ENCODE data around the gene MAP4K3.

MAP4K3 gene

DNA sequence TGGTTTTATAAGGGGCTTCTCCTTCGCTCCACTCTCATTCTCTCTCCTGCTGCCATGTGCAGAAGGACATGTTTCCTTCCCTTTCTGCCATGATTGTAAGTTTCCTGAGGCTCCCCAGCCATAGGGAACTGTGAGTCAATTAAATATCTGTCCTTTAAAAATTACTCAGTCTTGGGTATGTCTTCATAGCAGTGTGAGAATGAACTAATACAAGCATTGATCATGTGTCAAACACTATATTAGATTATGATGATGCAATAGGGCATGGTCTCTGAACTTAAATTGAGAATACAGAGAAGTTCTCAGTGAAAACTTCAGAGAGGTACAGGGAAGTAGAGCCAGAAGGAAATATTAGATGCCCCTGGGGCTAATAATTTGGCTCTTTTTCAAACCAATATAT, 5.9 kb upstream of the MAP4K3 start:
- DNase-seq: no peak

DNA sequence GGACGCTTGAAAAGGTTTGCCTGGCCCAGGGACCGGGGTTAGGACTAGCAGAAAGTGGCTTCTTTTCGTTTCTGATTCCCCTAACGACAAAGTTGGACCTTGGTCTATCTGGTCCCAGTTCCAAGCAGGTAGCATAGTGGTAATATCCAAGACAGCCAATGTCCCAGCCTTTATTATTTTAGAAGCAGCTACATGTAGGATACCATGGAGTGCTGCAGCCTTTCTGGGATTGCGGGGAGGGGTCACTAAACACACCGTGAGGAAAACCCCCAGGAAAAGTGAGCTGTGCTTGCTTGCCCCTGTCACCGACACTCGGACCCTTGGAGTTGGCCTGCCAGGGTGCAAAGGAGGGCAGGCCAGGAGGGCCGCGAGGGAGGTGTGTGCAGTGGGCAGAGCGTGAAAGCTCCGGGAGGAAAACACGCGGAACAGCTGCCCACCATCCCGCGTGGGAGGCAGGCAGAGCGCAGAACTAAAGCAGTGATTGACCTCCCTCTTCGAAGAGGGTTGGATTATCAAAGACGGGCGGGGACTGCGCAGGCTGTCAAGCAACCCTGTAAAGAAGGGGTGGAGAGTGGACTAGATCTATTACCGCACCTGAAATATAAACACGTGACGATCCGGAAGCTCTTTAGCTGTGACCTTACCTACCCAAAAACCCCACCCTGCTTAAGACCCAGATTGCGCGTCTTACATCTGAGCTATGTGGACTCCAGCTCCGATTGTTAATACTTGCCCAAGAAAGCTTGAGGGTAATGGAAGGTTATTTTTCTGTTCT, 624 bp upstream of the MAP4K3 start:
- no peak for DNase-seq

- peak; percentile 44 for DNase-seq
Measured at GRCh38 chr2:39435741-39436591, 1.1 kb downstream of the MAP4K3 start.

DNA sequence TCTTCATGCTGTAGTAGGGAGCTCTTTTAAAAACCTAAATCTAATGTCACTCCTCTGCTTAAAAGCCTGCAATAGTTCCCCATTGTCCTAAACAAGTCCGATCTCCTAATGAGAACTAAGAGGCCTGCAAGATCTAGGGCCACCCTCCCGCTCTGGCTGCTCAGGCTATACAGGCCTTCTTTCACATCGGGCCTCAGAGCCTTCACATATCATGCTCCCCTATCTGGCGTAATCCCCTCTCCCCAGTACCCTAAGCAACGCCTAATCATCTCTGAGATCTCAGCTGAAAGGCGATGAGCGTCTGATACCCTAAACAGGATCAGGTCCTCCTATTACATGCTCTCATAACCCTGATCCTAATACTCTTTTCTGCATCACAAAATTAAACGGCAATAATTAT, 1.9 kb downstream of the MAP4K3 start:
- DNase-seq: no peak

DNA sequence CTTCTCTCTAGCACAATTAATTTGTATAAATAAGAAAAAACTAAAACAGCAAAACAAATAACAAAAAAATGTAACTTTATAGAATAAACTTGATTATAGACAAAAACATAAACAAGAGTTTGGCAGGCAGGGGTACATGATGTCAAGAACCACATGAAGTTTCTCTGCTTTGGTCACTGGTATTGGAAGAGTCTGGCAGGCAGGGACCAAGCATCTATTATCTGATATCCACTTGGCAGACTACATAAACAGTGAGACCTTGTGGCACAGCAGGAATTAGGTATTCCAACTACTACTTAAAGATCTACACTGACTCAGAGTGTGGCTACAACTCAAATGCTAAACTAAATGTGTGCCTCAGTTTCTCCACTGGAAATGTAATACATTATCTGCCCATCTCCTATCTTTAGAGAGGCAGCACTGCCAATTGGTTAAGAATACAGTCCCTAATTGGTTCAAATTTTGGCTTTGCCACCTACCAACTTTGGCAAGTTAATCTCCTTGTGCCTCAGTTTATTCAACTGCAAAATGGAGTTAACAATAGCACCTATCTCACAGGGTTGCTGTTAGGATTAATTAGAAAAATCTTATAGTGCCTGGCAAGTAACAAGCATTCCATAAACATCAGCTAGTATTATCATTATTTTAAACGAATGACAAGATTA, 2.7 kb downstream of the MAP4K3 start:
- DNase-seq: no peak

DNA sequence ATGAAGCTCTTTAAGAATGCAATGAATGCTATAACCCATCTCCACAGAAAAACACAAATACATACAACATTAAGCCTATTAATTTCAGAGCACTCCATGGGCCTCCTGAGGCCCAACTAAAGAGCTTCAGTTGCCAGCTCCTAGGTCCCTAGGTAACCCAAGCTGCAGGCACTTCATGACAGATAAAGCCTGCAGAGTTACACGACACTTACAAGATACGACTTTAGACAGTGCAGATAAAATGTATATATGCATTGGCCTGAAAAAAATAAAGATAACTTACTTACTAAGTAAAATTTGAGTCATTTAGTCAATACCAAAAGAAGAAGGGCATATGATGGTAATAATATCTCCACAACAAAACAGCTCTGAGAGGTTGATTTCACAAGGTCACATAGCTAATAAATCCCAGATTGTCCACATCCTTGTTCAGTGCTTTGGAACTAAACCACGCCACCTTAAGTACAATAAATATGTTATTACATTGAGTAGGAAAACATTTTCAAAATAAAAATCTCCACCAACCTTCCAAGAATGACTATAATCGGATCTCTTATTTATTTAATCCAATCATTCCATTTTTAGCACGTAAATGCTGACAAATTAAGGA, 3.4 kb downstream of the MAP4K3 start:
- peak; percentile 35 for DNase-seq

DNA sequence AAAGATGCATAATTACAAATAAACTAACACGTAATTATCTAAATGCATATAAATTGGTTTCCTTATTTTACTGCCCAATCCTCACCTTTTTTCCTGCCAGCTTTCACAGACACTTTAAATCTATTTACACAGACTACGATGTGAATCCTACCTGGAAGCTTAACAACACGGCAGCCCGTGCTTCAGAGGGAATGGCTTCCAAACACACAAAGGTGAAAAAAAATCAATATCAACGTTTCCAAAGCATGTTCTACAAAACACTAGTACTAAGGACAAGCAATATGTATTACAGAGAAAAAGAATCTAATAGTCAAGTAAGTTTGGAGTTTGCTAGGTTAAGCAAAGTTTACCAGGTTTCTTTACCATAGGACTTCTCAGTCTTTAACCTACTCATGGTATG, 4.4 kb downstream of the MAP4K3 start:
- DNase-seq: no peak

DNA sequence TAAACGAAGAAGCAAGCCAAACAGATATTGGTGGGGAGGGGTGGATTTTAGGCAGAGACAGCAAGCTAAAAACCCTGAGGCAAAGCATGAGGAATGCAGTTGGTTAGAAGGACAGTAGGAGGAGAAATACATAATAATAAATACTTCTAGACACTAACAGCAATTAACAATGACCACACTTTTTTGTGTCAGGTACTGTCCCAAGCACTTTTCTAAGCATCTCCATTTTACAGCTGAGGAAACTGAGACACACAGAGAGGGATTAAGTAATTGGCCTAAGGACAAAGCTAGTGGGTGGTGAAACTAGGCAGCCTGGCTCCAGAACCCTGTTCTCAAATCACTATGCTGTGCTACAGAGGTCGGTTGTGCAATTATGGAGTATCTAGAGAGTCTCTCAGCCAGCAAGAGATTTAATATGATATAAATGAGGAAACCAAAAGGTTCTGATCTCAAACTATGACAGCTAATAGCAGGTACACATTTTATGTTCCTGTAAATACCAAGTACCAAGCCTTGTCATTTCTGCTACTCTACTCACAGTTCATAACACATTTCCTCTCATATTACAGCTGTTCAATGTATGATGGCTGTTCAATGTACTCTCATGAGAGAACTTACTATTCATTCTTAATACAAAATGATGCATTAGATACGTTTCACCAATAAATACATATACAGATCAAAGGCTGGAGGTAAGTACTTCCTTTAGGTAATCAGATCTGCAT, 5.3 kb downstream of the MAP4K3 start:
- no peak for DNase-seq

DNA sequence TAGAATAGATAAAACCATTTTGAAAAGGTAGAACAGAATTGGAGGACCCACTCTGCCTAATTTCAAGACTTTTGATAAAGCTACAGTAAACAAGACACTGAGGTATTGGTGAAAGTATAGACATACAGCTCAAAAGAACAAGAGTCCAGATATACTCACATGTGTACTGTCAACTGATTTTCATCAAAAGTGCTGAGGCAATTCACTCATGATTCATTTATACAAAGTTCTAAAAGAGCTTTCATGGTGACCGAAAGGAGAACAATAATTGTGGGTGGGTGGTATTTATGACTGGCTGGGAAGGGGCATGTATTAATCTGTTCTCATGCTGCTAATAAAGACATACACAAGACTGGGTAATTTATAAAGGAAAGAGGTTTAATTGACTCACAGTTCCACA, 7.3 kb downstream of the MAP4K3 start:
- DNase-seq: no peak

DNA sequence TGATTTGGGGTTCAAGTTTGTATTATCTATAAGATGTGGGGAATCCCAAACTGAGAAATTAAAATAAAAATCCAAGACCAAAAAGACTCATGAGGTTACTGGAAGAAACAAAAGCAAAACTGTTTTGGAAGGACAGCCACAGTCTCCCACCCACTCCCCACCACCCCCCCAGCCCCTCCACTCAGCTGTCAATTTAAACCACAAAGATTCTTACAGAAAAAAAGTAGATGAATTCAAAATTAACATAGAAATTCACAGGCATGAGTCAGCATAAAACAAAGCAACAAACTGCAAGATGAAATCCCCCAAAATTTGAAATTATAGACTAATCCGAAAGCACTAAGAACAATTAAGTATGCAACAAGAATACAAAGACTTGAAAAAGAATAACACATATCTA, 12.1 kb downstream of the MAP4K3 start:
- DNase-seq: no peak

GRCh38 chr2:39422700-39423099, 14.4 kb downstream of the MAP4K3 start:
- DNase-seq: no peak

DNA sequence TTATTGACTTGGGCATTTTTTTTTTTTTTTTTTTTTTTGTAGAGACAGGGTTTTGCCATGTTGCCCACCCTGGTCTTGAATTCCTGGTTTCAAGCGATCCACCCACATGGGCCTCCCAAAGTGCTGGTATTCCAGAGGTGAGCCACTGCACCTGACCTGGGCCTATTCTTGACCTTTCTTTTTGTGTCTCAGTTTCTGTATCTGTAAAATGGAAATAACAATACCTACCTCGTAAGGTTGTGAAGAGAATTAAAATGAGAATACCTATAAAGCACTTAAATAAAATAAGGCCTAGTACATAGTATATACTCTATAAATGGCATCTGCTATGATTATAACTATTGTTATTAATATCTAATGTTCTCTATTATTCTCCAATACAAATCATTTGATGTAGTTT, 15.7 kb downstream of the MAP4K3 start:
- no peak for DNase-seq

GRCh38 chr2:39419282-39420223, 17.5 kb downstream of the MAP4K3 start:
- peak; percentile 39 for DNase-seq

GRCh38 chr2:39418491-39418890, 18.6 kb downstream of the MAP4K3 start:
- DNase-seq: no peak

- peak; percentile 87 for DNase-seq
Measured at GRCh38 chr2:39416140-39416539, 20.9 kb downstream of the MAP4K3 start.

GRCh38 chr2:39413063-39413737, 23.9 kb downstream of the MAP4K3 start:
- DNase-seq: no peak

DNA sequence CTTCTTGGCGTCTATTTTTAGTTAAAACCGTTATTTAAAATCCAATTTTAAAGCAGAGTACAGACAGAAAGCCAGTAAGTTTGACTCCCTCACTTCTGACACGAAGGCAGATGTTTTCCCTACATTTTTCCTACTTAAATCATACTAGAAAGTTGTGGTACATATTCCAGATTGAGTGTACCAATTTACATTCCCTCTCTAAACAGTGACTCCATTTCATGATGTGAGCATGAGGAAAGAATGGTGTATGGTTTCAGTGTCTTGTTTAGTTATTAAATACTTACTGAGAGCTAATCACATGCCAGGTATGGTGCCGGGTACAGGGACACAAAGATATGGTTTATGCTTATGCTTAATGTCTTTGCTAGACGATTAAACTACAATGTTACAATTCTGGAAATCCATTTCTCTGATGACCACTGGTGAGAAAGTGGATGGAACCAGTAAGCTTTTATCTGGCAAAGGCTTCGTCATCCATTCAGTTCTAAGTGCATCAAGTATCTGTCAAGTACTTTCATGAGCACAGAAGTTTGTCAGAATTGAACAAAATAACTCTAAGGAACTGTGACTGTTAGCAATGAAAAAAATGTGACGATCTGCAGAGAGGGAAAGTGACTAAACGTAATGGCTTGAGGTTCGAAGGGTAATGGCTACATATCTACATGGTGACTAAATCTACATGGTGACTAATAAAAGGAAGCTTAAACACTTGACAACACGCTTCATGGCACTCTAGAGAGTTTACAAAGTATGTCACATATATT, 25.7 kb downstream of the MAP4K3 start:
- peak; percentile 87 for DNase-seq

- no peak for DNase-seq
Measured at GRCh38 chr2:39409697-39410389, 27.2 kb downstream of the MAP4K3 start.

Measured in fibroblast of skin of abdomen (primary cell).